Measurements from ENCODE around the gene SEM1.

DNA sequence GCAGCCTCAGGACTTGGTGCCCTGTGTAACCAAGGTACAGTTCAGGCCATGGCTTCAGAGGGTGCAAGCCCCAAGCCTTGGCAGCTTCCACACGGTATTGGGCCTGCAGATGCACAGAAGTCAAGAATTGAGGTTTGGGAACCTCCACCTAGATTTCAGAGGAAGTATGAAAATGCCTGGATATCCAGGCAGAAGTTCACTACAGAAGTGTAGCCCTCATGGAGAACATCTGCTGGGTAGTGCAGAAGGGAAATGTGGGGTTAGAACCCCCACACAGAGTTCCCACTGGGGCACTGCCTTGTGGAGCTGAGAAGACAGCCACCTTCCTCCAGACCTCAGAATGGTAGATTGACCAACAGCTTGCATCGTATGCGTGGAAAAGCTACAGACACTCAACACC is 3.4 kb upstream of the SEM1 start:
- TF ChIP-seq, protein P1, sequence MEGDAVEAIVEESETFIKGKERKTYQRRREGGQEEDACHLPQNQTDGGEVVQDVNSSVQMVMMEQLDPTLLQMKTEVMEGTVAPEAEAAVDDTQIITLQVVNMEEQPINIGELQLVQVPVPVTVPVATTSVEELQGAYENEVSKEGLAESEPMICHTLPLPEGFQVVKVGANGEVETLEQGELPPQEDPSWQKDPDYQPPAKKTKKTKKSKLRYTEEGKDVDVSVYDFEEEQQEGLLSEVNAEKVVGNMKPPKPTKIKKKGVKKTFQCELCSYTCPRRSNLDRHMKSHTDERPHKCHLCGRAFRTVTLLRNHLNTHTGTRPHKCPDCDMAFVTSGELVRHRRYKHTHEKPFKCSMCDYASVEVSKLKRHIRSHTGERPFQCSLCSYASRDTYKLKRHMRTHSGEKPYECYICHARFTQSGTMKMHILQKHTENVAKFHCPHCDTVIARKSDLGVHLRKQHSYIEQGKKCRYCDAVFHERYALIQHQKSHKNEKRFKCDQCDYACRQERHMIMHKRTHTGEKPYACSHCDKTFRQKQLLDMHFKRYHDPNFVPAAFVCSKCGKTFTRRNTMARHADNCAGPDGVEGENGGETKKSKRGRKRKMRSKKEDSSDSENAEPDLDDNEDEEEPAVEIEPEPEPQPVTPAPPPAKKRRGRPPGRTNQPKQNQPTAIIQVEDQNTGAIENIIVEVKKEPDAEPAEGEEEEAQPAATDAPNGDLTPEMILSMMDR (IDR thresholded peaks at IDR 0.05 in 4 of 5, conservative IDR thresholded peaks at IDR 0.05 in 1 of 5) = no peak
- TF ChIP-seq POLR2A (IDR thresholded peaks at IDR 0.05) = no peak
